Osteoblast (primary cell): Measurements from ENCODE around the gene SCG2. TPM values are rescaled to one million over a fixed set of nuclear protein-coding genes. Genes with fewer than 3 reads are reported as not detected.

Experiments
- DNase-seq: peaks from one replicate; pipeline ENCODE4 v3.0.0; 2011; ENCODE audit warnings: low spot score, mixed read lengths; ENCODE audit not compliant: insufficient read length; ENCODE audit errors: missing footprints
- H2AFZ ChIP-seq: 2 replicates; pipeline ENCODE4 v1.6.0; 2011; ENCODE audit warnings: mild to moderate bottlenecking, low read length
- H3K27ac ChIP-seq: 2 replicates; pipeline ENCODE4 v1.5.1; 2011; ENCODE audit warnings: mild to moderate bottlenecking, low read depth, low read length, moderate library complexity
- H3K27me3 ChIP-seq: 2 replicates; pipeline ENCODE4 v1.6.0; 2012; ENCODE audit warnings: mild to moderate bottlenecking, control low read depth, inconsistent platforms, low read length, moderate library complexity; ENCODE audit not compliant: insufficient read depth
- H3K36me3 ChIP-seq: 2 replicates; pipeline ENCODE4 v1.5.1; 2011; ENCODE audit warnings: mild to moderate bottlenecking, low read length, control low read depth, moderate library complexity; ENCODE audit not compliant: insufficient read depth
- H3K4me1 ChIP-seq: 2 replicates; pipeline ENCODE4 v1.5.1; 2011; ENCODE audit warnings: mild to moderate bottlenecking, low read length, control low read depth, moderate library complexity; ENCODE audit not compliant: insufficient read depth
- H3K4me2 ChIP-seq: 2 replicates; pipeline ENCODE4 v1.6.0; 2011; ENCODE audit warnings: mild to moderate bottlenecking, low read length; ENCODE audit not compliant: insufficient read depth
- H3K4me3 ChIP-seq: fragments of 200-600 bp; sonication (generic); 3 replicates; pipeline ENCODE4 v1.5.1; 2012; ENCODE audit warnings: mild to moderate bottlenecking, low read length, inconsistent platforms; ENCODE audit not compliant: insufficient read depth
- H3K79me2 ChIP-seq: 2 replicates; pipeline ENCODE4 v1.6.0; 2012; ENCODE audit warnings: mild to moderate bottlenecking, low read length, control low read depth, inconsistent platforms; ENCODE audit not compliant: insufficient read depth
- H3K9me3 ChIP-seq: 2 replicates; pipeline ENCODE4 v1.5.1; 2011; ENCODE audit warnings: low read depth, low read length, control low read depth
- H4K20me1 ChIP-seq: 2 replicates; pipeline ENCODE4 v1.6.0; 2012; ENCODE audit warnings: mild to moderate bottlenecking, low read length, control low read depth; ENCODE audit not compliant: insufficient read depth
- CTCF ChIP-seq: IDR thresholded peaks from 2 replicates; pipeline ENCODE4 v1.5.1; 2011; ENCODE audit warnings: mild to moderate bottlenecking, low read depth, low read length, moderate library complexity; ENCODE audit errors: extremely low read depth
- total RNA-seq: library from RNA; depleted of rRNA; stranded (reverse); fragments of >200 nt; gene quantifications from 2 replicates; pipeline ENCODE4 v1.2.3, GENCODE V29; 2012

SCG2 gene
- total RNA-seq, 1 donor: 2.2 TPM

- Histone ChIP-seq H2AFZ (no peak overlapping the region), H3K27me3 (no peaks in the 10 kb centered on the region), H3K4me3 (no peak overlapping the region), H3K4me2 (no peak overlapping the region), H3K27ac (no peak overlapping the region), H3K79me2 (no peaks in the 10 kb centered on the region), H3K4me1 (peaks cover 5% of the 10 kb centered on the region), H3K36me3 (no peaks in the 10 kb centered on the region), H3K9me3 (no peaks in the 10 kb centered on the region), H4K20me1 (no peaks in the 10 kb centered on the region)
- no peak for DNase-seq
- no peak for TF ChIP-seq CTCF
Observed at GRCh38 chr2:223562078-223562477, 40.1 kb downstream of the SCG2 start.

DNA sequence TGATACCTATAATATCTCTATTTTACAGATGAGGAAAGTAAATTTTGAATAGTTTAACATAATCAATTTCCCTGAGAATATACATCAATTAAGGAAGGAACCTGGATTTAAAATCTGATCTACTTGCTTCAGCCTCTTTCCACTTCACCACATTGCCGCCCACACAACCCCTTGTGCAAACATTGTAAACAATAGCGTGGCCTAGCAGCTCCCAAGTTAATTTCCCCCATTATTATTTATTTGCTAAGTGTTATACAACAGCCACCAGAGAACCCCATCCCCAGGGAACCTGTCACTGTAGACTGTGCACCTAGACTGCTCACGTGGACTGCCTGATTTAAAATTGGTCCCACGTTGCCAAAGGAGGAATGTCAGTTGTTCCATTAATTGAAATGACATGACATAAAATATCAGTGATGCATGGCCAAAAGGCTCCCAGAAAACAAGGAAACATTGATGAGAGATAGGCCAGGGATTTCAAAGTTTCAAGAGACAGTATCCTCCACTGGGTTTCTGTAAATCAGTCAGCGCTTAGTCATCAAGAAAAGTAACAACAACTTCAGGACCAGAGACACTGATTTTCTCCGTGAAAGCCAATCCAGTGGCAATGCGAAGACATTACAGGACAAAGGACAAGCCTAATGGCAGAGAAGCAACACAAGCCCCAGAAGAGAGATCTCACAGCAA lies 41.3 kb downstream of the SCG2 start:
- no peak for DNase-seq
- H3K9me3 ChIP-seq: no peaks in the 10 kb centered on the region
- H3K79me2 ChIP-seq: no peaks in the 10 kb centered on the region

GRCh38 chr2:223558970-223559369 lies 43.2 kb downstream of the SCG2 start:
- H3K27ac ChIP-seq: no peak overlapping the region
- no peak for DNase-seq
- peaks cover 11% of the 10 kb centered on the region for H3K27me3 ChIP-seq
- H3K4me1 ChIP-seq: peaks cover 5% of the 10 kb centered on the region
- no peaks in the 10 kb centered on the region for H4K20me1 ChIP-seq
- H3K79me2 ChIP-seq: no peaks in the 10 kb centered on the region
- no peaks in the 10 kb centered on the region for H3K9me3 ChIP-seq
- H3K36me3 ChIP-seq: no peaks in the 10 kb centered on the region
- TF ChIP-seq CTCF: no peak
- H3K4me2 ChIP-seq: no peak overlapping the region
- H2AFZ ChIP-seq: no peak overlapping the region
- H3K4me3 ChIP-seq: no peak overlapping the region

More for the DNA sequence above, 41.3 kb downstream of the SCG2 start:
- Histone ChIP-seq H4K20me1 (no peaks in the 10 kb centered on the region), H2AFZ (no peak overlapping the region), H3K4me2 (no peak overlapping the region), H3K27ac (no peak overlapping the region), H3K27me3 (peaks cover 5% of the 10 kb centered on the region), H3K4me3 (no peak overlapping the region), H3K36me3 (no peaks in the 10 kb centered on the region), H3K4me1 (peaks cover 5% of the 10 kb centered on the region)
- TF ChIP-seq CTCF: no peak

DNA sequence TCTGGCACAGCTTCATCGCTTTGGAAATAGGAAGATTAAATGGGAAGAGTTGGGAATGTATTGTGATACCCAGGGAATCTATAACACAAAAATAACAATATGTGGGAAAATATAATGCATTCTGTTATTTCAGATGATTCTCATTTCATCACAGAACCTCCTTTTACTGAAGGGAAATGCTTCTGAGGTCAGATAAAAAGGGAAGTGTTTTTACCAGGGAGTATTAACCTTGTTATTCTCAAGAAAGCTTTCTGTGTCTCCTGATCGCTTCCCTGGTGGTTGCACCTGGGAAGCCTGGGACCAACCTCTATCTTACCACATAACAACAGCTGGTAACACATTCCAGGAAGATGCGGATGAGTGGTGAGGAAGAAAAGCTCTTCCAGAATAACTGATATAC lies 47.2 kb downstream of the SCG2 start:
- no peaks in the 10 kb centered on the region for H3K9me3 ChIP-seq
- no peaks in the 10 kb centered on the region for H4K20me1 ChIP-seq
- H3K4me1 ChIP-seq: no peaks in the 10 kb centered on the region
- no peaks in the 10 kb centered on the region for H3K36me3 ChIP-seq
- TF ChIP-seq CTCF: no peak
- H2AFZ ChIP-seq: no peak overlapping the region
- no peak for DNase-seq
- H3K4me2 ChIP-seq: no peak overlapping the region
- peaks cover 15% of the 10 kb centered on the region for H3K27me3 ChIP-seq
- no peaks in the 10 kb centered on the region for H3K79me2 ChIP-seq
- no peak overlapping the region for H3K27ac ChIP-seq
- no peak overlapping the region for H3K4me3 ChIP-seq
